ENCODE measurements around the gene DOK5. TPM values are rescaled to one million over a fixed set of nuclear protein-coding genes. Genes with fewer than 3 reads are reported as not detected.

Gene DOK5
- total RNA-seq, 1 experiment from 2014 or later: not detected

- DNase-seq (ENCODE audit: low read depth): no peak
Measured at GRCh38 chr20:54692168-54692887, 216.9 kb downstream of the DOK5 start.

GRCh38 chr20:54694516-54694915 is 219.1 kb downstream of the DOK5 start:
- no peak for DNase-seq (ENCODE audit: low read depth)

DNA sequence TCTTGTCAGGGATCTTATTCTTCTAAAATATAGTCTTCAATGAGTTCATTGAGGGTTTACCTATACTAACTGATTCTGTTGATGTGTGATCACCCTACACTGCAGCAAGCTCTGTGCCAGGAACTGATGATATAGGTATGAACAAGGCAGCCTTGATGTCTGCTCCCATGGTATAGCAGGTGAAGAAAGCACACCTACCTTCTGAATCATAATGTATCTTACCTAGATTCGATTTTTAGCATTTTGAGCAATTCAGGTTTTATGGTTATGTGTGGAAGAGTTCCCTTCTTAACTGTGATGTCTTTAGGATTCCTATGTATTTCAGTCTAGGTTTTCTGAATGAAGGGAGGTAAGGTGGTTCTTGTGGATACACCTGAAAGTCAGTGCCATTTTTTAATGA is 223.0 kb downstream of the DOK5 start:
- no peak for DNase-seq (ENCODE audit: low read depth)

Measured in RPMI7951 (cell line).